Measurements from ENCODE around the gene PEBP1. TPM values are rescaled to one million over a fixed set of nuclear protein-coding genes. Genes with fewer than 3 reads are reported as not detected.

The PEBP1 gene
- total and polyA plus RNA-seq, 12 donors: 273 to 552 (median 467) TPM

- Histone ChIP-seq H3K36me3 (no peaks in the 10 kb centered on the region), H3K4me1 (peaks cover 0 to 7% (median 6%) of the 10 kb centered on the region in 9 donors), H3K27ac (no peak overlapping the region), H3K4me3 (no peak overlapping the region), H3K27me3 (no peaks in the 10 kb centered on the region), H3K9me3 (no peaks in the 10 kb centered on the region)
- WGBS, 2 donors: 89 to 90% methylated on average over 1 of the region's 1 CpG
- intact Hi-C loops (cut with DNase I): no loop called here
- TF ChIP-seq, protein P1, sequence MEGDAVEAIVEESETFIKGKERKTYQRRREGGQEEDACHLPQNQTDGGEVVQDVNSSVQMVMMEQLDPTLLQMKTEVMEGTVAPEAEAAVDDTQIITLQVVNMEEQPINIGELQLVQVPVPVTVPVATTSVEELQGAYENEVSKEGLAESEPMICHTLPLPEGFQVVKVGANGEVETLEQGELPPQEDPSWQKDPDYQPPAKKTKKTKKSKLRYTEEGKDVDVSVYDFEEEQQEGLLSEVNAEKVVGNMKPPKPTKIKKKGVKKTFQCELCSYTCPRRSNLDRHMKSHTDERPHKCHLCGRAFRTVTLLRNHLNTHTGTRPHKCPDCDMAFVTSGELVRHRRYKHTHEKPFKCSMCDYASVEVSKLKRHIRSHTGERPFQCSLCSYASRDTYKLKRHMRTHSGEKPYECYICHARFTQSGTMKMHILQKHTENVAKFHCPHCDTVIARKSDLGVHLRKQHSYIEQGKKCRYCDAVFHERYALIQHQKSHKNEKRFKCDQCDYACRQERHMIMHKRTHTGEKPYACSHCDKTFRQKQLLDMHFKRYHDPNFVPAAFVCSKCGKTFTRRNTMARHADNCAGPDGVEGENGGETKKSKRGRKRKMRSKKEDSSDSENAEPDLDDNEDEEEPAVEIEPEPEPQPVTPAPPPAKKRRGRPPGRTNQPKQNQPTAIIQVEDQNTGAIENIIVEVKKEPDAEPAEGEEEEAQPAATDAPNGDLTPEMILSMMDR (IDR thresholded peaks at IDR 0.05): no peak
- ATAC-seq (no peak), DNase-seq (no peak)
These were observed 26.8 kb upstream of the PEBP1 start for GRCh38 chr12:118109088-118109487.

DNA sequence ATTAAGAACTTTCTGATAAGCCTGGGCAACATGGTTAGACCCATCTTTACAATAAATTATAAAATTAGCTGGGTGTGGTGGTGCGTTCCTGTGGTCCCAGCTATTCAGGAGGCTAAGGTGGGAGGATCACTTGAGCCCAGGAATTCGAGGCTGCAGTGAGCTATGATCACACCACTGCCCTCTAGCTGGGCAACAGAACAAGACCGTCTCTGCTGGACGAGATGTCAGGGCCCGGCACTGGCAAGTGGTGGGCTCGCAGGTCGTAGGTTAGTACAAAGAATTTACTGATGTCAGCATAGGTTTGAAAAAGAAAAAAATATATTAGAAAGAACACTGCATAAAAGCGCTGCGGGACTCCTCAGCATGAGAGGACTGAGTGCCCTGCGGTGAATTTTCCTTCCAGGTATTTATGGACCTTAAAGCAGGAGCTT is 16.5 kb upstream of the PEBP1 start:
- H3K4me3 ChIP-seq: no peak overlapping the region
- H3K27ac ChIP-seq: no peak overlapping the region
- ATAC-seq (no peak), DNase-seq (no peak)
- H3K9me3 ChIP-seq: no peaks in the 10 kb centered on the region
- H3K27me3 ChIP-seq: no peaks in the 10 kb centered on the region
- 84 to 86% methylated on average over 10 of the region's 10 CpGs for WGBS, 2 donors
- TF ChIP-seq, protein P1 (IDR thresholded peaks at IDR 0.05): no peak
- peaks cover 0 to 3% (median 0%) of the 10 kb centered on the region in 9 donors for H3K36me3 ChIP-seq
- intact Hi-C loops (cut with DNase I): no loop called here
- peaks cover 0 to 14% (median 5%) of the 10 kb centered on the region in 9 donors for H3K4me1 ChIP-seq

- Histone ChIP-seq H3K4me1 (peaks cover 0 to 14% (median 5%) of the 10 kb centered on the region in 9 donors), H3K36me3 (peaks cover 0 to 4% (median 0%) of the 10 kb centered on the region in 9 donors), H3K27ac (peak overlapping the region in 9 of 10 donors; percentile 26 to 81 (median 70)), H3K9me3 (no peaks in the 10 kb centered on the region), H3K27me3 (no peaks in the 10 kb centered on the region), H3K4me3 (no peak overlapping the region)
- ATAC-seq (peak; percentile 51 to 92 (median 88)), DNase-seq (peak; percentile 72 to 74)
- 24% methylated on average over 8 of the region's 8 CpGs for whole genome bisulfite sequencing, 2 donors
- intact Hi-C loops (cut with DNase I): loop anchor here in 7 of 10 donors (1.0 to 5.0 kb wide), 3 partner anchors 254 to 257 kb away; partner anchors contain the start of gene SUDS3 (in 5 of the 7)
- TF ChIP-seq, protein P1 (IDR thresholded peaks at IDR 0.05): peak; percentile 63 to 88 (median 78)
These were observed 15.2 kb upstream of the PEBP1 start for GRCh38 chr12:118120579-118121363.

GRCh38 chr12:118122264-118122663 is 13.7 kb upstream of the PEBP1 start:
- no peaks in the 10 kb centered on the region for H3K9me3 ChIP-seq
- TF ChIP-seq, protein P1 (IDR thresholded peaks at IDR 0.05): no peak

More at GRCh38 chr12:118122264-118122663, 13.7 kb upstream of the PEBP1 start:
- peaks cover 0 to 14% (median 5%) of the 10 kb centered on the region in 9 donors for H3K4me1 ChIP-seq
- no peak overlapping the region for H3K4me3 ChIP-seq
- intact Hi-C loops (cut with DNase I): loop anchor here in 4 of 10 donors (5.0 kb wide), 1 partner anchor 255 kb away; the partner anchor contains the start of gene SUDS3 (in 4 of the 4)
- no peak for DNase-seq
- H3K36me3 ChIP-seq: peaks cover 0 to 4% (median 0%) of the 10 kb centered on the region in 9 donors
- no peaks in the 10 kb centered on the region for H3K27me3 ChIP-seq
- WGBS, 2 donors: 97 to 98% methylated on average over 6 of the region's 6 CpGs
- ATAC-seq: no peak
- H3K27ac ChIP-seq: no peak overlapping the region

All from heart right ventricle (tissue), 16 donors.